ENCODE results near the gene HSP90B1.
A peak's percentile ranks its signal among the peaks of the same experiment; 100 is the strongest.

HSP90B1 gene

GRCh38 chr12:103965590-103966504 lies 35.6 kb downstream of the HSP90B1 start, which contains the start of gene TDG:
Gene TDG (plus strand): TSS chr12:103965872. CDS start chr12:103966038, 166 bp downstream.
- ChIA-PET POLR2A (interaction anchor here (0.6 to 4.1 kb wide), 25 partner anchors 9 to 1141 kb away, joined by 3 to 80 read pairs (median 6); partner anchors contain the start of genes GLT8D2, HCFC2, HSP90B1 and NFYB), CTCF (interaction anchor here (0.7 to 1.4 kb wide), 4 partner anchors 17 to 93 kb away, joined by 3 to 4 read pairs (median 4); no protein-coding TSS in a partner anchor)
- TF ChIP-seq SCRT2 (tag by site-specific recombination; IDR thresholded peaks at IDR 0.05) (peak; percentile 71; the same call in 1 of the 2 replicates), ZNF639 (tag by site-specific recombination; IDR thresholded peaks at IDR 0.05) (peak; percentile 81; the same call in 1 of the 2 replicates), PRDM2 (tag by site-specific recombination; IDR thresholded peaks at IDR 0.05; ENCODE audit: borderline replicate concordance) (no peak), SETDB1 (IDR thresholded peaks at IDR 0.05; ENCODE audit: insufficient read length, low read length) (no peak), SP2 (tag by site-specific recombination; IDR thresholded peaks at IDR 0.05) (peak; percentile 91), ZNF155 (tag by site-specific recombination; IDR thresholded peaks at IDR 0.05) (no peak), ZNF248 (tag by site-specific recombination; IDR thresholded peaks at IDR 0.05) (no peak), ZBTB49 (tag by site-specific recombination; IDR thresholded peaks at IDR 0.05; ENCODE audit: low read depth) (no peak), ZNF140 (tag by site-specific recombination; IDR thresholded peaks at IDR 0.05) (no peak), ZFP69B (tag by site-specific recombination; IDR thresholded peaks at IDR 0.05) (peak; percentile 31; the same call in 1 of the 2 replicates), ZNF488 (tag by site-specific recombination; IDR thresholded peaks at IDR 0.05) (no peak), ZEB2 (tag by site-specific recombination; IDR thresholded peaks at IDR 0.05) (peak; percentile 87), PRDM1 (tag by site-specific recombination; IDR thresholded peaks at IDR 0.05) (no peak), ZNF449 (tag by site-specific recombination; IDR thresholded peaks at IDR 0.05) (0 out of 2 replicates have a peak, but pooled peaks have one; percentile 20), TRIM28 (IDR thresholded peaks at IDR 0.05; ENCODE audit: borderline replicate concordance, low read length) (no peak), ZBTB6 (tag by site-specific recombination; IDR thresholded peaks at IDR 0.05) (no peak; the same call in 1 of the 2 replicates), ZNF654 (tag by site-specific recombination; IDR thresholded peaks at IDR 0.05; ENCODE audit: low read depth) (no peak)

More at GRCh38 chr12:103965590-103966504, 35.6 kb downstream of the HSP90B1 start, which contains the start of gene TDG:
- H3K36me3 ChIP-seq (ENCODE audit: control insufficient read depth in 2 of 2, insufficient read depth in 1 of 2, low read length in 2 of 2), result peaks cover 5 to 29% of the 10 kb centered on the region in 2 experiments; a peak in 2 of 3 replicates
- H3K9me3 ChIP-seq (ENCODE audit: control insufficient read depth, insufficient read depth, low read depth, low read length), result no peaks in the 10 kb centered on the region
- peaks cover 7% of the 10 kb centered on the region for H3K4me1 ChIP-seq (ENCODE audit: control insufficient read depth, insufficient read depth, low read length)
- peak within 1 kb of the TSS; percentile 83 for H3K4me3 ChIP-seq (ENCODE audit: low read depth, low read length)
- H3K27ac ChIP-seq (ENCODE audit: extremely low read depth, low read depth, low read length), result peak within 1 kb of the TSS; percentile 68
